AG04450 (cell line): Measurements from ENCODE around the gene FUS. TPM values are rescaled to one million over a fixed set of nuclear protein-coding genes. Genes with fewer than 3 reads are reported as not detected.

Experiments used
- CTCF ChIA-PET: fragments of 300-600, 350-600 bp; formaldehyde crosslinking; extraction: SDS; loops from one replicate; lab custom pipeline; 2022; ENCODE audit warnings: antibody characterized with exemption, inconsistent platforms; lab: Charles Lee
- POLR2A ChIA-PET: fragments of 350-600 bp; formaldehyde crosslinking; extraction: SDS; loops from one replicate; lab custom pipeline; 2021; ENCODE audit warnings: antibody characterized with exemption, inconsistent platforms; lab: Yijun Ruan, JAX
- DNase-seq: peaks from one replicate; pipeline ENCODE4 v3.0.0-alpha.2; 2011; ENCODE audit warnings: low read depth, low spot score
- H3K27ac ChIP-seq: one replicate; pipeline ENCODE4 v1.5.1; 2012; ENCODE audit warnings: low read depth, low read length, control low read depth
- H3K27me3 ChIP-seq: one replicate; pipeline ENCODE4 v1.6.0; 2012; ENCODE audit warnings: low read length; ENCODE audit not compliant: control insufficient read depth, insufficient read depth
- H3K4me3 ChIP-seq: 2 replicates; pipeline ENCODE4 v1.5.1; 2011; ENCODE audit warnings: mild to moderate bottlenecking, low read depth, low read length, control low read depth
- H3K9me3 ChIP-seq: 2 replicates; pipeline ENCODE4 v1.5.1; 2012; ENCODE audit warnings: low read length; ENCODE audit not compliant: control insufficient read depth, insufficient read depth
- CTCF ChIP-seq: IDR thresholded peaks from 2 replicates; pipeline ENCODE4 v1.5.1; 2011; ENCODE audit warnings: low read depth, low read length, control low read depth, inconsistent platforms
- polyA plus RNA-seq: library from polyadenylated mRNA; depleted of rRNA; stranded (reverse); fragments of >200 nt; gene quantifications from 2 replicates; pipeline ENCODE4 v1.2.3, GENCODE V29; 2011

The FUS gene
- polyA plus RNA-seq, 1 experiment: 166 TPM

- H3K4me3 ChIP-seq: no peak overlapping the region
- H3K27me3 ChIP-seq: peaks cover 24% of the 10 kb centered on the region
- TF ChIP-seq CTCF: no peak
- CTCF ChIA-PET: interaction anchor here (0.6 kb wide), 1 partner anchor 333 kb away, joined by 6 read pairs; no protein-coding TSS in a partner anchor
- H3K27ac ChIP-seq: no peak overlapping the region
- POLR2A ChIA-PET: interaction anchor here (2.5 kb wide), 1 partner anchor 34 kb away, joined by 8 read pairs; the partner anchor contains the start of gene FUS
- no peak for DNase-seq
- no peaks in the 10 kb centered on the region; the same call in 1 of the 2 replicates for H3K9me3 ChIP-seq
Observed at GRCh38 chr16:31145398-31145990, 34.4 kb upstream of the FUS start.

GRCh38 chr16:31147574-31147973, 32.4 kb upstream of the FUS start:
- TF ChIP-seq CTCF: no peak
- Histone ChIP-seq H3K27me3 (peaks cover 29% of the 10 kb centered on the region), H3K9me3 (no peaks in the 10 kb centered on the region; the same call in 1 of the 2 replicates), H3K4me3 (no peak overlapping the region), H3K27ac (no peak overlapping the region)
- CTCF ChIA-PET: no interaction called here
- POLR2A ChIA-PET: no interaction called here
- DNase-seq: no peak

- no peak for TF ChIP-seq CTCF
- POLR2A ChIA-PET: interaction anchor here (0.6 to 0.8 kb wide), 2 partner anchors 26 to 56 kb away, joined by 3 to 4 read pairs; no protein-coding TSS in a partner anchor
Observed at GRCh38 chr16:31148281-31148728, 31.6 kb upstream of the FUS start.

GRCh38 chr16:31148896-31149295, 31.0 kb upstream of the FUS start:
- no peak for DNase-seq
- no peak for TF ChIP-seq CTCF
- POLR2A ChIA-PET: no interaction called here

More at GRCh38 chr16:31148281-31148728, 31.6 kb upstream of the FUS start:
- Histone ChIP-seq H3K4me3 (no peak overlapping the region), H3K27me3 (peaks cover 29% of the 10 kb centered on the region), H3K9me3 (no peaks in the 10 kb centered on the region; the same call in 1 of the 2 replicates), H3K27ac (no peak overlapping the region)
- DNase-seq: no peak
- CTCF ChIA-PET: no interaction called here

GRCh38 chr16:31149332-31149731, 30.6 kb upstream of the FUS start:
- peaks cover 32% of the 10 kb centered on the region for H3K27me3 ChIP-seq
- H3K27ac ChIP-seq: no peak overlapping the region
- CTCF ChIA-PET: no interaction called here
- TF ChIP-seq CTCF: no peak
- POLR2A ChIA-PET: no interaction called here
- H3K4me3 ChIP-seq: no peak overlapping the region
- no peaks in the 10 kb centered on the region; the same call in 1 of the 2 replicates for H3K9me3 ChIP-seq
- no peak for DNase-seq

More at GRCh38 chr16:31148896-31149295, 31.0 kb upstream of the FUS start:
- H3K9me3 ChIP-seq: no peaks in the 10 kb centered on the region; the same call in 1 of the 2 replicates
- no peak overlapping the region for H3K27ac ChIP-seq
- no peak overlapping the region for H3K4me3 ChIP-seq
- peaks cover 32% of the 10 kb centered on the region for H3K27me3 ChIP-seq
- CTCF ChIA-PET: no interaction called here
